Large intestine (tissue), 3 donors: ENCODE results near the gene TMCC2. TPM values are rescaled to one million over a fixed set of nuclear protein-coding genes. Genes with fewer than 3 reads are reported as not detected.
A peak's percentile ranks its signal among the peaks of the same experiment; 100 is the strongest.

Source experiments
- DNase-seq, 2 donors: peaks; one replicate each; pipeline versions ENCODE4 v3.0.0 to v3.0.0-alpha.2; 2013
- H3K27ac ChIP-seq: one replicate; pipeline ENCODE4 v1.5.1; 2013; ENCODE audit warnings: low read length
- H3K27me3 ChIP-seq: 2 replicates; pipeline ENCODE4 v1.6.1; 2013; ENCODE audit warnings: low read length; ENCODE audit not compliant: control insufficient read depth, insufficient read depth
- H3K36me3 ChIP-seq: 2 replicates; pipeline ENCODE4 v1.6.1; 2013; ENCODE audit warnings: low read length; ENCODE audit not compliant: control insufficient read depth, insufficient read depth
- H3K4me1 ChIP-seq: one replicate; pipeline ENCODE4 v1.6.1; 2013; ENCODE audit warnings: low read length; ENCODE audit not compliant: control insufficient read depth, insufficient read depth
- H3K4me3 ChIP-seq: one replicate; pipeline ENCODE4 v1.5.1; 2013; ENCODE audit warnings: low read length
- H3K9me3 ChIP-seq: one replicate; pipeline ENCODE4 v1.6.1; 2013; ENCODE audit warnings: mild to moderate bottlenecking, low read depth, low read length, moderate library complexity; ENCODE audit not compliant: control insufficient read depth
- WGBS: methylation state at CpG from one replicate; pipeline ENCODE4 v1.1.5; 2013; ENCODE audit warnings: low lambda C conversion rate; ENCODE audit not compliant: insufficient coverage; 5-methylcytosine and 5-hydroxymethylcytosine counted together
- polyA plus RNA-seq: library from polyadenylated mRNA; unstranded; fragments of 120-200 nt; gene quantifications from one replicate; pipeline ENCODE4 v1.2.1, GENCODE V29; 2013

Gene TMCC2
- polyA plus RNA-seq, 1 donor = 6.2 TPM

GRCh38 chr1:205190845-205191577 lies 36.7 kb upstream of the TMCC2 start:
- Histone ChIP-seq H3K4me3 (no peak overlapping the region), H3K36me3 (peaks cover 7% of the 10 kb centered on the region), H3K4me1 (peaks cover 3% of the 10 kb centered on the region), H3K27me3 (no peaks in the 10 kb centered on the region), H3K9me3 (no peaks in the 10 kb centered on the region), H3K27ac (no peak overlapping the region)
- WGBS = 82% methylated on average over 2 of the region's 9 CpGs
- no peak for DNase-seq

- Histone ChIP-seq H3K9me3 (no peaks in the 10 kb centered on the region), H3K36me3 (peaks cover 7% of the 10 kb centered on the region), H3K4me3 (no peak overlapping the region), H3K27me3 (no peaks in the 10 kb centered on the region), H3K4me1 (peaks cover 3% of the 10 kb centered on the region), H3K27ac (no peak overlapping the region)
- DNase-seq = no peak
- no CpG with 5 or more reads among the region's 2 CpGs for WGBS
Observed at GRCh38 chr1:205191622-205192021, 36.1 kb upstream of the TMCC2 start.

- no peaks in the 10 kb centered on the region for H3K27me3 ChIP-seq
- peaks cover 3% of the 10 kb centered on the region for H3K4me1 ChIP-seq
- WGBS = no CpG with 5 or more reads among the region's 8 CpGs
- H3K36me3 ChIP-seq = peaks cover 3% of the 10 kb centered on the region
- H3K4me3 ChIP-seq = no peak overlapping the region
- no peak for DNase-seq
- no peak overlapping the region for H3K27ac ChIP-seq
- H3K9me3 ChIP-seq = no peaks in the 10 kb centered on the region
Observed at GRCh38 chr1:205192287-205192686, 35.5 kb upstream of the TMCC2 start.

GRCh38 chr1:205199090-205199930 lies 28.4 kb upstream of the TMCC2 start:
- DNase-seq = no peak
- no peaks in the 10 kb centered on the region for H3K4me1 ChIP-seq
- no peaks in the 10 kb centered on the region for H3K27me3 ChIP-seq
- no peak overlapping the region for H3K4me3 ChIP-seq
- H3K9me3 ChIP-seq = no peaks in the 10 kb centered on the region
- whole genome bisulfite sequencing = no CpG with 5 or more reads among the region's 9 CpGs
- H3K27ac ChIP-seq = no peak overlapping the region
- H3K36me3 ChIP-seq = no peaks in the 10 kb centered on the region

- Histone ChIP-seq H3K9me3 (no peaks in the 10 kb centered on the region), H3K27ac (no peak overlapping the region), H3K4me3 (no peak overlapping the region), H3K4me1 (no peaks in the 10 kb centered on the region), H3K36me3 (no peaks in the 10 kb centered on the region), H3K27me3 (no peaks in the 10 kb centered on the region)
- WGBS = 100% methylated on average over 1 of the region's 7 CpGs
- no peak for DNase-seq
Observed at GRCh38 chr1:205199931-205200299, 27.8 kb upstream of the TMCC2 start.

- Histone ChIP-seq H3K36me3 (no peaks in the 10 kb centered on the region), H3K27me3 (no peaks in the 10 kb centered on the region), H3K4me1 (no peaks in the 10 kb centered on the region), H3K9me3 (no peaks in the 10 kb centered on the region), H3K4me3 (no peak overlapping the region), H3K27ac (no peak overlapping the region)
- no peak for DNase-seq
Observed at GRCh38 chr1:205204552-205204951, 23.2 kb upstream of the TMCC2 start.

- Histone ChIP-seq H3K36me3 (no peaks in the 10 kb centered on the region), H3K9me3 (no peaks in the 10 kb centered on the region), H3K4me1 (peaks cover 4% of the 10 kb centered on the region), H3K4me3 (no peak overlapping the region), H3K27me3 (no peaks in the 10 kb centered on the region), H3K27ac (no peak overlapping the region)
- no peak for DNase-seq
Observed at GRCh38 chr1:205205055-205205454, 22.7 kb upstream of the TMCC2 start.

- Histone ChIP-seq H3K36me3 (no peaks in the 10 kb centered on the region), H3K4me3 (no peak overlapping the region), H3K27ac (no peak overlapping the region), H3K27me3 (no peaks in the 10 kb centered on the region), H3K9me3 (no peaks in the 10 kb centered on the region), H3K4me1 (peaks cover 5% of the 10 kb centered on the region)
- no CpG with 5 or more reads among the region's 3 CpGs for whole genome bisulfite sequencing
- no peak for DNase-seq
Observed at GRCh38 chr1:205208811-205209210, 18.9 kb upstream of the TMCC2 start.

- WGBS = no CpG with 5 or more reads among the region's 31 CpGs
- Histone ChIP-seq H3K27ac (peak overlapping the region; percentile 80), H3K9me3 (no peaks in the 10 kb centered on the region), H3K4me3 (peak overlapping the region; percentile 98), H3K27me3 (no peaks in the 10 kb centered on the region), H3K4me1 (peaks cover 5% of the 10 kb centered on the region), H3K36me3 (no peaks in the 10 kb centered on the region)
- no peak for DNase-seq
Observed at GRCh38 chr1:205210756-205211168, 17.0 kb upstream of the TMCC2 start.

GRCh38 chr1:205211169-205211838 lies 16.4 kb upstream of the TMCC2 start, which contains the start of gene DSTYK:
Gene DSTYK (minus strand): TSS chr1:205211702. CDS start chr1:205211535, 167 bp downstream.
- peaks cover 5% of the 10 kb centered on the region for H3K4me1 ChIP-seq
- H3K9me3 ChIP-seq = no peaks in the 10 kb centered on the region
- DNase-seq = peak; percentile 85 to 96
- WGBS = no CpG with 5 or more reads among the region's 67 CpGs
- no peaks in the 10 kb centered on the region for H3K36me3 ChIP-seq
- peak within 1 kb of the TSS; percentile 98 for H3K4me3 ChIP-seq
- peak within 1 kb of the TSS; percentile 80 for H3K27ac ChIP-seq
- H3K27me3 ChIP-seq = no peaks in the 10 kb centered on the region
